ENCODE data around the gene ABHD13.
"Not testable (repeated sequence)": the region's sequence is repeated elsewhere in the genome, so short reads cannot be mapped to it uniquely, and the experiment has no call there.

Gene ABHD13

DNA sequence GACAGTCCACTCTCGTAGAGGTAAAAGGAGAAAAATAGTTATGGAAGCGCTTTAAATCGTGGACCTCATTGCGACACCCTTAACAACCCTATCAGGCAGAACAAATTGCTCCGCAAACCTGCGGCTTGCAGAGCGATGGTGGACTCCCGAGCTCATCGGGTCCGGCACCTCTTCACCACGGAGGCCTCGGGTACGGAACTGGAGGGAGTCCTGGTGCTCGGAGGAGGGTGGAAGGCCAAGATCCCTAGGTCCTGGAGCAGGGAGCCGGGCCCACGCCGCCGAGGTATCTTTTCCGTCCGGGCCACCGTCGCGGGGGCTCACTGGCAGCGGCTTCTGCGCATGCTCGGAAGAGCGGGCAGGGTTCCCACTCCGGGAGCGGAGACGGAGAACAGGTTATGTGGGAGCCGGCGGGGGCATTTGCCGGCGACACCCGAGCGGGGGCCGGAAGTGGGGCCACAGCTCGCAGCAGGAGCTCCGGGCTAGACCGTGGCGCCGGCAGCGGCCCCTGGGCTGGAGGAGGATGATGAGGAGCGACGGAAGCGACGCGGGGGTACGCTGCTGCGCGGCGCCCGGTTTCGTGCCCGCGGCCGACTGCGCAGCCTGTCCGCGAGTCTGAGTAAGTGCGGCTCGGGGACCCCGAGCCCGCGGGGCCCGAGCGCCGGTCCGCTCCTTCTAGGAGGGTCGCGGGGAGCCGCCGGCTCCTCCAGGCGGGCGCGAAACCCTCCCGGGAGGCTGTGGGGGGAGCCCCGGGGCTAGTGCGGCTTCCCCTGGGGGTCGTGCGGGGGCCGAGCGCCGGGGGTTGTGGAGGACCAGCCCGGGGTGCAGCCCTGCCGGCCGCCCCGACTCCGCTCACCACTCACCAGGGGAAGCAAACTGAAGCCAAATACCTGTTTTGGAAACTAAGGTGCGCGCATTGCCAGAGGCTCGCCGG lies at the start of gene ABHD13:
ABHD13 (plus strand) TSS at position 349 of the 931 bp plus-strand sequence. CDS start 10,827 bp downstream, outside the sequence.
- DNase-seq = peak; percentile 92

DNA sequence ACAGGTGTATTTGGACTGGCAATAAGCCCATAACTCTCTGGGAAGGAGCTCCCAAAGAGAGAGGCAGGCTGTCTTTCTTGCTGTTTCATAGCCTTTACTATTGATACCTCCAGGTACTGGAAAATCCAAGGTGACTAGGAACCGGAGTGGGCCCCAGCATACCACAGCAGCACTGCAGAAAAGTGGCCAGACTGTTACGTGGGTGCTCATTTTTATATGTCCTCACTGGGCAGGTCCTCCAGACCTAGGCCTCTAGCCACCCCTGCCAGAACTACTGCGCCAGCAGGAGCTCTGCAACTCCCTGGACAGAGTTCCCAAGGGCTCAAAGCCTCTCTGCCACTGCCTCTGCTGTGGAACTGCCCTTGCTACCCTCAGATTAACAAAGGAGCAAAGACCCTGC lies 49.3 kb upstream of the ABHD13 start:
- no peak for DNase-seq

DNA sequence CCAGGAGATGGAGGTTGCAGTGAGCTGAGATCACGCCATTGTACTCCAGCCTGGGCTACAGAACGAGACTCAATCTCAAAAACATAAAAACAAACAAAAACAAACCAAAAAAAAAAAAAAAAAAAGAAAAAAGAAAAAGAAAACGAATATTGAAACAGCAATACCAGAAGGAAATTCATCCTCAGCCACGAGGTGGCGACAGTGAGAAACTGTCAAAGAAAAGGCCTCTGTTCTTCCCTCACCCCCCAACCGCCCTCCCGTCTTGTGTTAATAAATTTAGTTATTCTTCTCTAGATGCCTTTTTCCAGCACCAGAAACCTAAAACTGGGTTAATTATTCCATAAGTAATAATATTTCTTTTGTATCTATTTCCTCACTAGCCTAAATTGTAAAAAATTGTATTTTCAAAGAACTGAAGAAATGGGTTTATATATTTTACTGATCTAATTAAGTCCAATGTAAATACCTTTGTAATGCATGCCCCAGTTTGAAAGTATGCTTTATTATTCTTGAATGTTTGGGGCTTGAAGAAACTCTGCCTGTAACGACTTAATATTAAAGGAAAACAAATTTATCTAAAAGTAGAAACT lies 41.4 kb upstream of the ABHD13 start:
- DNase-seq = peak; percentile 45

DNA sequence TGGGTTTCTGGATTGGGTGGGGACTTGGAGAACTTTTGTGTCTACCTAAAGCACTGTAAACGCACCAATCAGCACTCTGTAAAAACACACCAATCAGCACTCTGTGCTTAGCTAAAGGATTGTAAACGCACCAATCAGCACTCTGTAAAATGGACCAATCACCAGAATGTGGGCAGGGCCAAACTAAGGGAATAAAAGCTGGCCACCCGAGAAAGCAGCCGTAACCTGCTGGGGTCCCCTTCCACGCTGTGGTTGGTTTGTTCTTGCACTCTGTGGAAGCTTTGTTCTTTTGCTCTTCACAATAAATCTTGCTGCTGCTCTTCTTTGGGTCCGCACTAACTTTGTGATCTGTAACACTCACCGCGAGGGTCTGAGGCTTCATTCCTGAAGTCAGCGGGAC lies 40.1 kb upstream of the ABHD13 start:
- DNase-seq = no peak

DNA sequence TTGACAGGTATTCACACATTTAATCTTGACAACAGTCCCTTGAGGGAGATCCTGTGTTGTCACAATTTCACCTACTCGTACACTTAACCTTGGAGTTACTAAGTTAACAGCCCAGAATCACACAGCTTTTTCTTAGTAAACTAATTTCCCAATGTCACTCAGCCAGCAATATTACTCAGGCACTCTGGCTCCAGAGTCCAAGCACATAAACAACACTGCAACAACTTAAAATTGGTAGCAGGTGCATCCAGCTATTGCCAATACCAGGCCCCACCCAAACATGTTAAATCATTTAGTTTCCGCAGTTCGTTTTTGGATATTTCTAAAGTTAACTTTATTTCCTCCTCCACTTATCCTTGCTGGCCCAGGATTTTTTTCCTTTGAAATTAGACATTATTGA lies 35.5 kb upstream of the ABHD13 start:
- no peak for DNase-seq

DNA sequence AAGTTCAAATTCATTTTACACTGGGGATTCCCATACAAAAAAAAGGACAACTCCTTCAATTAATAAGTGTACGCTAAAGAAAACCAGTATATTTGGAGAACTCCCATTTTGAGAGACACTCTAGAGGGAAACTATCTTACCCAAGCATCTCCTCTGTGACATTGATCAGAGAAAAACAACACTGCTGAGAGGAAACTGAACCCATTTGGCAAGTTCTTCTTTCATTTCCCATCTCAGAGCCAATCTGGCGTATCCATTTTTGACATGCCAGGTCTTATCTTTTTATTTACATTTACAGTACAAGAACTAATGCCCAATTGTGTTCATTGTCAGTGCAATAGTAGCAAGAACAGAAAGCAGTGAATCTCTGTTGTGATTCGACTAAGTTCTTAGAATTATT lies 33.0 kb upstream of the ABHD13 start:
- no peak for DNase-seq

DNA sequence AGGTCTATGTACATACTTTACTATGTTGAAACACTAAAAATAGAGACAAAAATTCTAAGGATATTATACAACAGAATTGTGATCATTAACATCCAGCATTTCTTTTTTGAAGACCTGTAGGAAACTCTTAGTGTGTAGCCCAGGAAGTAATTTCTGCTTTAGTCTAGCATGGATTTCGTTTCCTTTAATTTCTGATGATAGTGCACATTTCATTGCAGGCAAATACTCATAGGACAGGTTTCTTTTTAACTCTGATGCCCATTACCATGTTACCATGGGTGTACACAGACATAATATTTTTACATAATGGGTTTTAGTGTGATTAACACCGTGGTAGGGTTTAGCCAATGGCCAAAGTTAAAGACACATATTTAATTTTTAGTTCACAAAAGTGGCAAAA lies 29.9 kb upstream of the ABHD13 start:
- DNase-seq = no peak

DNA sequence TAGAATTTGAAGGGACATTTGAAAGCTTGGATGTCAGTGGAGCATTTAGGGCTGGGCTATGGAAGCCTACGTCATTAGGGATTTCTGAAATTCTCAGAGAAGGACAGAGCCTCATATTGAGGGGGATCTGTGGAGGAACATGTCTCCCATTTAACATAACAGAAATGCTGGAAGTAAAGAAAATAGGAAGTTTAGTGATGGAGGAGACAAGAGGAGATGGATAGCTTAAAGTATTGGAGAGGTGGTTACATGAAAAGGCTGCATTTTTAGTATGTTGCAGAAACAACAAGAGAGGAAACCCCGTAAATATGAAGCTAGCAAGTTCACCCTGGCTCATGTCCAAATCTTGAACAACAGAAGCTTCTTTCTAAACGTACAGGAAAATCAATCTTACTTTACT lies 27.3 kb upstream of the ABHD13 start:
- no peak for DNase-seq

DNA sequence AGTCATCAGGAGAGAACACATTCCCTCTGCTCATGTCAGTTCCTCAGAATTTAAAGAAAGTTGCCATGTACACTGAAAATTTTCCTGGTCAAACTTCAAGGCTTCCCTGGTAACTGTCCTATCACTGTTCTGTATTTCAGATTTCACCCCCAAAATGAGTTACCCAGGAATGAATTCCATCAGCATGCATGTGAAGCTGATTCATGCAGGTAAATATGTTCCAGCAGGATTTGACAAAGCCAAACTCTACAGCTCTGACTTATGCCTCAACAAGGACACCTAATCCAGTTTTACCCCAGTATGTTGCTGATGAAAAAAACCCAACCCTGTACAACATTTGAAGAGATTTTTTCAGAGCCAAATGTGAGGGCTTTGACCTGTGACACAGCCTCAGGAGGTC lies 24.4 kb upstream of the ABHD13 start:
- no peak for DNase-seq

DNA sequence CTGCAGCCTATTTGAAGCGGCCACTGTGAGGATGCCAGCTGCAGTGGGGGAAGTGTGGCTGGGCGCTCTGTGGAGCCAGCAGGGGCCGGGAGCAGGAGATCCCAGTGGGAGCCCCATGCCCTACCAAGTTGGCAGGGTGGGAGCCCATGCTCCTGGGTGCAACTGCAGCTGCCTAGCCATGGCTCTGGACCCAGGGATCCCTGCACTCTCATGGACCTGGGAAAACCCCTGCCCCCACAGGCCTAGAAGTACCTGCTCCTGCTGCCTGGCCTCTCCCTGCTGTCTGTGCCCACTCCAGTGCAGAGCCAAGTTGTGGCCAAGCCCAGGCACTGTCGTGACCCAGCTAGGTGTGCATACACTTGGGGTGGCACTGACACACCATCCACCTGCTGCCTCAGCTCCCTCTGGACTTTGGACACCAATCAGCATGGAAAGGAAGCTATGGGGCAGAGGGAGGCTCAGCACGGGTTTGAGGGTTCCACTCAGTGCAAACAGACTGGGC lies 23.7 kb upstream of the ABHD13 start:
- DNase-seq = no peak

DNA sequence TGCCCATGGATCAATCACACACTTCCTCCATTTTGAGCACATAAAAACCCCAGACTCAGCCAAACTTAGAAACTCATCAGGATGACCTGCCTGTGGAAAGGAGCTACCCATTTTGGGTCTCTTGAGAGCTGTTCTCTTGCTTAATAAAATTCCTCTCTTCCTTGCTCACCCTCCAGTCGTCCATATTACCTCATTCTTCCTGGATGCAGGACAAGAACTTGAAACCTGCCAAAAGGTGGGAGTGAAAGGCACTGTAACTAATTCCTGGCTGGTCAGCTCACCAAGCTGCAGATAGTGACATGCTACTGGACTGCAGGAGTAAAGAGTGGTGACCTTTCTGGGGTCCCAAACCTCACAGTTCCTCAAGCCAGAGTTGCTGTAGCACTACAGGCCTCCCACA lies 23.0 kb upstream of the ABHD13 start:
- DNase-seq = no peak

DNA sequence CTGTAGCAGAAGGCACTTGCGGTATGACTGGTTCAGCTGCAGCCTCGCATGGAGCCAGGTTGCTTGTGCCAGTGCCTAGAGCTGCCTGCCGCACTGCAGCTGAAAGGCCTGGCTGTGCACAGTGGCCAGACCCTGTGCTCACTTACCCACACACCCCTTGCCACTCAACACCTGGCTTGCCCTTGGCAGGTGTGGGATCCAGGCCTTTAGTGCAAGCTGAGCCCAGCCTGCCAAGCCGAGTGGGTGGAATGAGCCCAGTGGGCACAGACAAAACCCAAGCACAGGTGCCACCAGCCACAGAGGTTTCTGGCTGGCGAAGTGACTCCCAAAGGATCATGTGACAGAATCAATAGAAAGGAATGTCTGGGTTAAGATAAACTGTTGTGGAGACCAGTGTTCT lies 22.3 kb upstream of the ABHD13 start:
- no peak for DNase-seq

DNA sequence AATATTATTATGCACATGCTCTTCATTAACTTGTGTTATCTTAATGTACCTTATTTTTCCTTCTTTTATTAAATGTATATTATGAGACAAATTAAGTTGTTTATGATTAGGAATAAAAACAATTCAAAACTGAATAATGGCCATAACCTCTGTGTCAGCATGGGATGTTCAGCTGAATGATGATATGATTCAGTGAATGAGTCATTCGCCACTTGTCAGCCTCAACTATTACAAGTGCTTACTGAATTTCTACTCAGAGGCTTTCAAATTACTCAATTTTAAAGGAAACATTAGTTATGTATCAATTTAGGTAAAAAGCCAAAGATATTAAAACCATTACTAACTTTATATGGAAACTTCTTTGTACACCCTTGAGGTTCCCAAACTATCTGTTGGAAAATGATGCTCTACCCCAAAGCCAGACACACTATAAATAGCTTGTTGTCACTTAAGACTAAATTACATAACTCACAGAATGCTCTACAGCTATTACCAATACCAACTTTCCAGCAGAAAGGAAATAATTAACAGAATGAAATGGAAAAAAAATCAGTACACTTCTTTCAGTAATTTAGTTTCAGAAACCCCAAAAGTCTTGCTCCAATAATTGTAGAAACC lies 17.3 kb upstream of the ABHD13 start:
- DNase-seq = no peak

DNA sequence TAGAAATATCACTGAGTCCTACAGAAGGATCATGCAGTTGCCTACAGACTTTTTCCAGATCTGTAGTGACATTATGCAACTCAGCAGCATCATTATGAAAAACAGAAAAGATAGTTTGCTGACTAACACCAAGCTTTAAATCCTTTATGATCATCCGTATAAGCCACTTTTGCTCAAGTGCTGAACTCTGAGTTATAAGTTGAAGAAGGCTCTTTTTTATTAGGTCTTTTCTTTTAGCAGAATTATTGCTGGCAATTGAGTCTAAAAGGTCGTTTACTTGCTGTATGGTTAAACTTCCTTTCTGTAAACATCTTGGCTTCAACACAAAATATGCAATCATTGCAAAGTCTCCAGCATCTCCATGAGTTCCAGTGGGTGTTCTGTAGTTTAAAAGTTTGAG lies 7.6 kb upstream of the ABHD13 start:
- DNase-seq = no peak

DNA sequence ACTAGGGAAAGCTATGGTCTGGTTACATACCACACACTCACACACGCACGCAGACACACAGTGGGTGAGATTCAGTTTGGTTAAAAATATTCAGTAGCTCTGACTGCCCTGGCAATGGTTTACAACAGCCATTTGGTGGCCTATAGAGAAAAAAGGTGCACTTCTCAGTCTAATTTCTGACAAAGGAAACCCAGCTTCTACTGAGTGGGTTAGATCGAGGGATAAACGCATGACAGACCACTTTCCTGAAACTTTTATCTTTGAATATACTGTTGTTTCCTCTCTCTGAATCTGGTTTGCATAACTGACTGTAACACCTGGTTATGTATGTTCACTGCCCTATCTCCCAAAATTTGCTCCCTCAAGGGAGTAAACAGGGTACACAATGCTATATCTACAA lies 5.3 kb upstream of the ABHD13 start:
- DNase-seq = no peak

DNA sequence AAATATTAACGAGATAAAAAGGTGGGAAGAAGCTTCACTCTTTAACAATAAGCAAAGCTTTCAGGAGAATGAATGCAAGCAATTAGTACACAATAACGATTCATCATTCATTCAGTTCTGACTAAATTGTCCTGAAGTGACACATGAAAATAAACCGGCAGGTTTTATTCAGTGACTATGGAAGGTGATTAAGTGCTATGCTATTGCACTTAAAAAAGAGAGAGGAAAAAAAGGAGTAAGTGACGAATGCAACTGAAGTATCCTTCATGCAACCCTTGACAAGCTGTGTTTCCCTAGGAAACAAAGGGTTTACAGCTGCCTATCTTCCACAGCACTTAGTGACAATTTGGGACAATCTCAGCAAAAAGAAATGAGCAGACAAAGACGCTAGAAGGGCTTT lies 4.2 kb upstream of the ABHD13 start:
- DNase-seq = no peak

DNA sequence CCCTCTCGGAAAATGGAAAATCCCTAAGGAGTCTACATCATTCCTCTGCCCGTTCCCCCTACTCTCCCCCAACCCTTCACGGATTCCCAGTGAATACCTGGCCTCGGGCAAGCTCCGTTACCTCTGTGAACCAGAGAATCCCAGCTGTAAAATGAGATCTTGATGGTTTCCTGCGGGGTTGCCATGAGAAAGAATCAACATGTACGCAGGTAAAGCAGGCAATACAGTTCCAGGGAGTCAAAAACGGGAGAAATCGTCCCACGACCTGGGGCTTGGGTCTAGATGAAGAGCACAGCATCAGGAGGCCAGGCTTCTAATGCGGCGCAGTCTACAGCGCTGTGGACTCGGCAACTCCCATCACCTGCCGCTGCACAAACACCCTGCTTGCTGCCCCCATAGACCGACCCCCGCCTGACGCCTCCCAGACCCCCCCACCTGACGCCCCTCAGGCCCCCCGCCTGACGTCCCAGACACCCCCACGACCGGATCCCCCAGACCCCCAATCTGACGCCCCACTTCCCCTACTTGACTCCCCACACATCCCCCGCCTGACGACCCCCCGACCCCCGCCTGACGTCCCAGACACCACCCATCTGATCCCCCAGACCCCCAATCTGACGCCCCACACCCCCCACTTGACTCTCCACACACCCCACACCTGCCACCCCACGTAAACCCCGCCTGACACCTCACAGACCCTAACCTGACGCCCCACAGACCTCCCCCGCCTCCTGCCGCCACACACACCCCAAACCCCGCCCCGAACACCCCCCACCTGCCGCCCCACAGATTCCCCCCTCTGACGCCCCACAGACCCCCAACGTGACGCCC lies 3.5 kb upstream of the ABHD13 start:
- DNase-seq = no peak

DNA sequence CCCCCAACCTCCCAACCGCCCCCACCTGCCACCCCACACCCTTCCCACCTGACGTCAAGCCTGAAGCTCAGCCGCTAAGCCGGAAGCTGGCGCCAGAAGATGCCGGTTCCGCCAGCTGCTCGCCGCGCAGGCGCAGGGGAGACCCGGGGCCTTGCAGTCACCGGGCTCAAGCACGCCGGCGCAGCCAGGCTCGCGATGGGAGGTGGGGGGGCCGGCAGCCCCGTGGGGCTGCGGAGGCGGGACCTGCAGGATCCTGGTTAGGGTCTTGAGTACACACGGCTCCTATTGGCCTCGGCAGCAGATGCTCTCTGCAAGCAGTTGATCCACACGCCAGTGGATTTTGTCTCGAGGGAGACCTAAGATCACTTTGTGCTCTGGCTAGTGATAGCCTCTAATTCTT lies 2.8 kb upstream of the ABHD13 start, which contains the start of gene LIG4:
LIG4 (minus strand) TSS at position 101 of the 400 bp plus-strand sequence. CDS start 4,268 bp downstream, outside the sequence.
- peak; percentile 97 for DNase-seq

DNA sequence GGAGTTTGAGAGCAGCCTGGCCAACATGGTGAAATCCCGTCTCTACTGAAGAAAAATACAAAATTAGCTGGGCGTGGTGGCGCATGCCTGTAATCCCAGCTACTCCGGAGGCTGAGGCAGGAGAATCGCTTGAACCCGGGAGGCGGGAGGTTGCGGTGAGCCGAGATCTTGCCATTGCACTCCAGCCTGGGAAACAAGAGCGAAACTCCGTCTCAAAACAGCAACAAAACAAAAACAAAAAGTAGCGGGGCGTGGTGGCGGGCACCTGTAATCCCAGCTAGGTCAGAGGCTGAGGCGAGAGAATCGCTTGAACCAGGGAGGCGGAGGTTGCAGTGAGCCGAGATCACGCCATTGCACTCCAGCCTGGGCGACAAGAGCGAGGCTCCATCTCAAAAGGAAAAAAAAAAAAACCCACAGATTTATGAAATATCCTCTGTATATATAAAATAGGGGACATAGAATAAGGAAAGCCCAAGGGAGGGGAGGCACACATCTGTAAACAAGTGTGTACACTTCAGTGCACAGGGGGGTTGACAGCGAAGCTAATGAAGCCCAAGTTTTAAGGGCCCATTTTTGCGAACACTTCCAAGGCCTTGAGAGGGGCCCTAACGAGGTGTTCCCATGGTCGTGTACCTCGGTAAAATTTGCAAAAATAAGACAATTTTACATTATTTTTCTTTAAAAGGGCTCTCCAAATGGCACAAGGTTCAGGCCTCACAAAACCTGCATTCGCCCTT lies 717 bp upstream of the ABHD13 start:
- DNase-seq = not testable (repeated sequence)

DNA sequence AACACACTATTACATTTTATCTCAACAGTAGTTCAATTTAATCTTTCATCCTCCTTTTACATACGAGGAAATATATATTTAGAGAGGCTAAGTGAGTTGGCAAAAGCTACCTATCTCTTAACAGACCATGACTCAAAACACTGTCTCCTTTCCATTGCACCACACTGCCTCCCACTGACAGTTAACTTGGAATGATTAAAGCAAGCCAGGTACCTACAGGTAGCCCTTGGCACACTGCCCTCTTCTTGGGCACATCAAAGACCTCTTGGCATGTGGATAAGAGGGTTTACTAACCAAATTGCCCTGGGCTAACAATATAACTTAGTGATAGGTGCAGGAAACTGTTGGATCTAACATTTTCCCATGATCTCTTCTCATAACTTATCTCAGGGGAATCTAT lies 1.8 kb downstream of the ABHD13 start:
- no peak for DNase-seq

DNA sequence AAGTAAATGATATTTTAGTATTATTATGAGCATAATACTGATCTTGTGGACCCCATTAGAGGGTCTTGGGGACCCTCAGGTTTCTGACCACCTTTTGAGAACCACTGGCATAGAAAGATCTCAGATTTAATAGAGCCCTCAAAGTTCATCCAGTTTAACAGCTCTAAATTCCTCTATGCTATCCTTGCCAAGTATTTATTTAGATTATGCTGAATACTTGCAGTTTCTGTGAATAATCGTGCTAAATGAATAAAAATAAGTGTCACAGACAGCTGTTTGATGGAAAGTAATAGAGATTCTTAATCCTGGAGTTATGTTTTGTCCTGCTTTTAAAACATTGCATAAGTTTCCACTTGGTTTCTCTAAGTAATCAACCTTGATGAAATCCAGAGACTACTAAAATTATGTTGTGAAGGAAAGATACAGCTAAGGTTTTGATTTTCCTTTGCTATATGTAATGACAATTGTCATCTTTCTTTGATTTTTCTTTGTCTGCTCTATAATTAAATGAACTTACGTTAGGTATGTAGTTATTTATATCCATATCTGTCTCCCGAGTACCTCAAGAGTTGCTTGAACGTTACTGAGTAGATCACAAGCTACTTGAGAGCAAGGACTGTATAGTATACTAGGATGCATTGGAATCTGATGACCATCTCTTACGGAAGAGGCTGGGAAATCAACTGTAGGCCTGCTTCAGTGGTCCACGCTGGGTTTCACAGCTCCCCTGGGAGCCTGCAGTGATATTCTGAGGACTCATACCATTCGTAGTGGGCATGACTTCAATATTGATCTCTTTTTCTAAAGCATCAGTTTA lies 5.7 kb downstream of the ABHD13 start:
- no peak for DNase-seq
